ENCODE measurements around the gene UPF2. TPM values are rescaled to one million over a fixed set of nuclear protein-coding genes. Genes with fewer than 3 reads are reported as not detected.
A peak's percentile ranks its signal among the peaks of the same experiment; 100 is the strongest.

Gene UPF2
- total RNA-seq, 2 experiments from 2014 or later: 32.7 to 33.3 TPM

DNA sequence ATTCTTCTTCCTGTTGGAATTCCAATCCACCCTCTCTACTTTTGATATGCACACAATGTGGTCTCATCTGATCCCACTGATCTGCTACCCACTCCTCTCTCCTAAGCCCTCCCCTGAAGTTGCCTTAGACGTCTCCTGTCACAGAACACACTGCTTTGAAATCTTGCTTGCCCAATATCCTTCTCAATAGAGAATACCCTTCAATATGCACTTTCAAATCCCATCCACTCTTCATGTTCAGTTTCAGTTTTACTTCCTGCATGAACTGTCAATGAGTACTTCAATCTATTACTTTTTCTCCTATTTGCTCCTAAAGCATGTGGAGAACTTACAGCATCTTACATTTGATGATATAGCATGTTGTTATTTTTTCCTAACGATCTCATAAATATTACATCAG, 93.5 kb downstream of the UPF2 start:
- ATAC-seq (no peak), DNase-seq (no peak)
- H3K4me3 Mint-ChIP-seq: no peak overlapping the region
- H3K9me3 Mint-ChIP-seq (ENCODE audit: insufficient read depth): no peaks in the 10 kb centered on the region
- H3K36me3 Mint-ChIP-seq (ENCODE audit: low read depth): peaks cover 39% of the 10 kb centered on the region
- ChIA-PET POLR2A (no interaction called here), CTCF (interaction anchor here (1.0 kb wide), 1 partner anchor 37 kb away, joined by 4 read pairs; no protein-coding TSS in a partner anchor)
- peaks cover 11% of the 10 kb centered on the region for H3K4me1 Mint-ChIP-seq (ENCODE audit: low read depth)
- no peak overlapping the region for H3K27ac Mint-ChIP-seq
- no peaks in the 10 kb centered on the region for H3K27me3 Mint-ChIP-seq (ENCODE audit: low read depth)

DNA sequence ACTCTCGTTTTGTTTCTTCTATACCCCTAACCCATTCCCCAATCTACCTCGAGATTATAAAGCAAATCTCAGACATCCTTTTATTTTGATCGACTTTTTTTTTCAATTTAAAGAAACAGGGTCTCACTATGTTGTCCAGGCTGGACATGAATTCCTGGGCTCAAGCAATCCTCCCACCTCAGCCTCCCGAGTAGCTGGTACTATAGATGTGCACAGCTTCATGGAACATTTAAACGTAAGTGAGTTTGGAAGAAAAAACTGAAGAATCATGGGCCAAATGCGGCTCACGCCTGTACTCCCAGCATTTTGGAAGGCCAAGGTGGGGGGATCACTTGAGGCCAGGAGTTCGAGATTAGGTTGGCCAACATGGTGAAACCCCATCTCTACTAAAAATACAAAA, 96.0 kb downstream of the UPF2 start:
- H3K4me1 Mint-ChIP-seq (ENCODE audit: low read depth): peaks cover 11% of the 10 kb centered on the region
- CTCF ChIA-PET: interaction anchor here (1.0 kb wide), 2 partner anchors 40 to 164 kb away, joined by 3 read pairs; no protein-coding TSS in a partner anchor
- peaks cover 43% of the 10 kb centered on the region for H3K36me3 Mint-ChIP-seq (ENCODE audit: low read depth)
- H3K9me3 Mint-ChIP-seq (ENCODE audit: insufficient read depth): no peaks in the 10 kb centered on the region
- no peak for ATAC-seq
- H3K27ac Mint-ChIP-seq: no peak overlapping the region
- no peak overlapping the region for H3K4me3 Mint-ChIP-seq
- no peaks in the 10 kb centered on the region for H3K27me3 Mint-ChIP-seq (ENCODE audit: low read depth)
- no peak for DNase-seq
- POLR2A ChIA-PET: no interaction called here

GRCh38 chr10:11936389-11937152, 106.0 kb downstream of the UPF2 start:
- ATAC-seq: no peak
- no peak overlapping the region for H3K4me3 Mint-ChIP-seq
- no peaks in the 10 kb centered on the region for H3K9me3 Mint-ChIP-seq (ENCODE audit: insufficient read depth)
- DNase-seq: no peak
- H3K4me1 Mint-ChIP-seq (ENCODE audit: low read depth): no peaks in the 10 kb centered on the region
- peaks cover 27% of the 10 kb centered on the region for H3K36me3 Mint-ChIP-seq (ENCODE audit: low read depth)
- POLR2A ChIA-PET: interaction anchor here (0.6 kb wide), 1 partner anchor 76 kb away, joined by 3 read pairs; no protein-coding TSS in a partner anchor
- CTCF ChIA-PET: no interaction called here
- no peak overlapping the region for H3K27ac Mint-ChIP-seq
- H3K27me3 Mint-ChIP-seq (ENCODE audit: low read depth): no peaks in the 10 kb centered on the region

- no peak for ATAC-seq
- CTCF ChIA-PET: interaction anchor here (1.3 kb wide), 1 partner anchor 151 kb away, joined by 3 read pairs; no protein-coding TSS in a partner anchor
- DNase-seq: no peak
- no peak overlapping the region for H3K4me3 Mint-ChIP-seq
- POLR2A ChIA-PET: no interaction called here
- H3K9me3 Mint-ChIP-seq (ENCODE audit: insufficient read depth): no peaks in the 10 kb centered on the region
- H3K4me1 Mint-ChIP-seq (ENCODE audit: low read depth): no peaks in the 10 kb centered on the region
- no peak overlapping the region for H3K27ac Mint-ChIP-seq
- peaks cover 42% of the 10 kb centered on the region for H3K36me3 Mint-ChIP-seq (ENCODE audit: low read depth)
- H3K27me3 Mint-ChIP-seq (ENCODE audit: low read depth): no peaks in the 10 kb centered on the region
Measured at GRCh38 chr10:11934262-11934661, 108.3 kb downstream of the UPF2 start.

GRCh38 chr10:11933577-11934223, 108.9 kb downstream of the UPF2 start:
- POLR2A ChIA-PET: no interaction called here
- CTCF ChIA-PET: no interaction called here
- Mint-ChIP-seq H3K4me1 (ENCODE audit: low read depth) (no peaks in the 10 kb centered on the region), H3K36me3 (ENCODE audit: low read depth) (peaks cover 43% of the 10 kb centered on the region), H3K9me3 (ENCODE audit: insufficient read depth) (no peaks in the 10 kb centered on the region), H3K27ac (no peak overlapping the region), H3K27me3 (ENCODE audit: low read depth) (no peaks in the 10 kb centered on the region), H3K4me3 (no peak overlapping the region)
- ATAC-seq (no peak), DNase-seq (no peak)

DNA sequence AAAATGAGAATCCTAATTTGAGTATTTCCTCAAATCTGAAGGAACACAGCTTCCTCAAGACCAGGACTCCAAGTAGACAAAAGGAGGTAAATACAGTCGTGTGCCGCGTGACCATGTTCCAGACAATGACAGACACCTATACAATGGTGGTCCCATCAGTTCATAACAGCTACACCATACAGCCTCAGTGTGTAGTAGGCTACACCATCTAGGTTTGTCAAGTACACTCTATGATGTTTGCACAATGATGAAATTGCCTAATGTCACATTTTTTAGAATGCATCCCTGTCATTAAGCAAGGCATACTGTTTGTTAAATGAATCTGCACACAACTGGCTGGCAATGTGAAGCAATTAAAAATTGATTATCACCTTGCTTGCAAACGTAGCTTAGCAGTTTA, 111.6 kb downstream of the UPF2 start:
- no peaks in the 10 kb centered on the region for H3K9me3 Mint-ChIP-seq (ENCODE audit: insufficient read depth)
- no peaks in the 10 kb centered on the region for H3K4me1 Mint-ChIP-seq (ENCODE audit: low read depth)
- ChIA-PET POLR2A (no interaction called here), CTCF (no interaction called here)
- no peak overlapping the region for H3K27ac Mint-ChIP-seq
- H3K27me3 Mint-ChIP-seq (ENCODE audit: low read depth): no peaks in the 10 kb centered on the region
- ATAC-seq: no peak
- H3K36me3 Mint-ChIP-seq (ENCODE audit: low read depth): peaks cover 53% of the 10 kb centered on the region
- H3K4me3 Mint-ChIP-seq: no peak overlapping the region
- DNase-seq: no peak

DNA sequence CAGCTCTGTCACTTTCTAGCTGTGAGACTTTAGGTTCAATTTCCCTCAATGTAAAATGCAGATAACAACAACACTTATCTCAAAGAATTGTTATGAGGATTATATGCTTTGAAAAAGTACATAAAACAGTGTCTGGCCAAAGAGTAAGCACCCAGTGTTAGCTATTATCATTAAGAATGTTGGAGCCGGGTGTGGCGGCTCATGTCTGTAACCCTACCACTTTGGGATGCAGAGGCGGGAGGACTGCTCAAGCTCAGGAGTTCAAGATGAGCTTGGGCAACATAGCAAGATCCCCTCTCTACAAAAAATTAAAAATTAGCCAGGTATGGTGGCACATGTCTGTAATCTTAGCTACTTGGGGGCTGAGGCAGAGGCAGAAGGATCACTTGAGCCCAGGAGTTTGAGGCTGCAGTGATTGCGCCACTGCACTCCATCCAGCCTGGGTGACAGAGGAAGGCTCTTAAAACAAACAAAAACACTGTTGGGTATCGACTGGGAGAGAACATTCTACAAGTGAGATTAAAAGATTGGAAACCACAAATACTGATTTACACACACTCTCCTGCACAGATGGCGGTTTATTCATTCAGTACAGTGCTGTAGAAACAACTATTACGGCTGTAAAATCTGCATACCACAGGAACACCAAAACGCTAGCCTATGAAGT, 112.2 kb downstream of the UPF2 start:
- ChIA-PET CTCF (interaction anchor here (1.5 kb wide), 1 partner anchor 56 kb away, joined by 10 read pairs; no protein-coding TSS in a partner anchor), POLR2A (interaction anchor here (0.7 kb wide), 1 partner anchor 29 kb away, joined by 3 read pairs; no protein-coding TSS in a partner anchor)
- Mint-ChIP-seq H3K4me1 (ENCODE audit: low read depth) (no peaks in the 10 kb centered on the region), H3K9me3 (ENCODE audit: insufficient read depth) (no peaks in the 10 kb centered on the region), H3K27me3 (ENCODE audit: low read depth) (no peaks in the 10 kb centered on the region), H3K27ac (no peak overlapping the region), H3K36me3 (ENCODE audit: low read depth) (peaks cover 53% of the 10 kb centered on the region), H3K4me3 (no peak overlapping the region)
- DNase-seq: no peak
- no peak for ATAC-seq

DNA sequence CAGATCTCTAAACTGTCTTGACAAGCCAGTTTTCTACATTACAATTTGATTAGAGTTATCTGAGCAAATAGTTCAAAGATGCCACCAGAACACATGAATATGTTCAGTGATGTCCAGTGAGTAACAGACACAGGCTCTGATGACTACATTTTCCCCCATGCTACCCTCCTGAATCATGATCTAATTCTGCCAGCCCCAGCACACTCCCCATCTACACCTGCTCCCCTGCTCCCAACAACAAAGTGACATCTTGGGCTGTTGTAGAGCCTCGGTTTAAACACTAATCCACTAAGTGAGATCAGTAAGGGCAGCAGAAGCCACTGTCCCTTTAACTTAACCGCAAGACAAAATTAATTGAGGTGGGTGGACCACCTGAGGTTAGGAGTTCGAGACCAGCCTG, 114.9 kb downstream of the UPF2 start:
- H3K27ac Mint-ChIP-seq: peak overlapping the region; percentile 4
- no peaks in the 10 kb centered on the region for H3K4me1 Mint-ChIP-seq (ENCODE audit: low read depth)
- POLR2A ChIA-PET: no interaction called here
- CTCF ChIA-PET: no interaction called here
- no peak for DNase-seq
- H3K4me3 Mint-ChIP-seq: no peak overlapping the region
- no peaks in the 10 kb centered on the region for H3K27me3 Mint-ChIP-seq (ENCODE audit: low read depth)
- ATAC-seq: no peak
- no peaks in the 10 kb centered on the region for H3K9me3 Mint-ChIP-seq (ENCODE audit: insufficient read depth)
- peaks cover 49% of the 10 kb centered on the region for H3K36me3 Mint-ChIP-seq (ENCODE audit: low read depth)

GRCh38 chr10:11921800-11922392, 120.7 kb downstream of the UPF2 start:
- peaks cover 50% of the 10 kb centered on the region for H3K36me3 Mint-ChIP-seq (ENCODE audit: low read depth)
- peak; percentile 32 for DNase-seq
- no peak overlapping the region for H3K27ac Mint-ChIP-seq
- peak; percentile 51 for ATAC-seq
- H3K9me3 Mint-ChIP-seq (ENCODE audit: insufficient read depth): no peaks in the 10 kb centered on the region
- H3K27me3 Mint-ChIP-seq (ENCODE audit: low read depth): no peaks in the 10 kb centered on the region
- CTCF ChIA-PET: no interaction called here
- no peak overlapping the region for H3K4me3 Mint-ChIP-seq
- POLR2A ChIA-PET: no interaction called here
- H3K4me1 Mint-ChIP-seq (ENCODE audit: low read depth): peaks cover 8% of the 10 kb centered on the region

DNA sequence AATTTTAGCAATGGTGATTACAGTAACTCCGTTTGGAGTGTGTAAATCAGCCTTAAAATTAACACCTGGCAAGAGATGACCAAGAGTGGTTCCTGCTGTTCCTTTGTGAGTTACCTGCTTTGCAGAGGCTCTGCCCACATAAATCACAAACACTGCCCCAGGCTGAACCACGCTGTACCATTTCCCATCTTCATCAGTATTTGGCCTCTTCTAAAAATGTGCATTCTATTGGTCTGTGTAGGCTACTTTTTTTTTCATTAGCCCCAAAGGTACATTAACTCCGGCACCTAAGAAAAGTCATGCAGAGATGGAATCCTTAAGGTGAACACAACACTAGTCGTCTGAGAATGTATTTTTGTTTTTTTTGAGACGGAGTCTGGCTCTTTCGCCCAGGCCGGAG, 123.3 kb downstream of the UPF2 start:
- H3K4me3 Mint-ChIP-seq: no peak overlapping the region
- CTCF ChIA-PET: interaction anchor here (0.6 kb wide), 1 partner anchor 136 kb away, joined by 3 read pairs; no protein-coding TSS in a partner anchor
- POLR2A ChIA-PET: no interaction called here
- DNase-seq (no peak), ATAC-seq (no peak)
- no peaks in the 10 kb centered on the region for H3K9me3 Mint-ChIP-seq (ENCODE audit: insufficient read depth)
- peaks cover 33% of the 10 kb centered on the region for H3K36me3 Mint-ChIP-seq (ENCODE audit: low read depth)
- H3K4me1 Mint-ChIP-seq (ENCODE audit: low read depth): peaks cover 8% of the 10 kb centered on the region
- no peak overlapping the region for H3K27ac Mint-ChIP-seq
- H3K27me3 Mint-ChIP-seq (ENCODE audit: low read depth): no peaks in the 10 kb centered on the region

- Mint-ChIP-seq H3K4me1 (ENCODE audit: low read depth) (peaks cover 8% of the 10 kb centered on the region), H3K4me3 (no peak overlapping the region), H3K27me3 (ENCODE audit: low read depth) (no peaks in the 10 kb centered on the region), H3K9me3 (ENCODE audit: insufficient read depth) (no peaks in the 10 kb centered on the region), H3K36me3 (ENCODE audit: low read depth) (peaks cover 30% of the 10 kb centered on the region), H3K27ac (no peak overlapping the region)
- ATAC-seq: no peak
- CTCF ChIA-PET: no interaction called here
- POLR2A ChIA-PET: no interaction called here
- no peak for DNase-seq
Measured at GRCh38 chr10:11918384-11918783, 124.2 kb downstream of the UPF2 start.

All from activated CD8-positive, alpha-beta T cell treated with anti-CD3 and anti-CD28 coated beads, Interleukin-2, amount 10 ng/mL, durations not matched to agents 7 days and 5 days (primary cell).